ENCODE measurements around the gene ZNF565.
"Not testable (repeated sequence)": the region's sequence is repeated elsewhere in the genome, so short reads cannot be mapped to it uniquely, and the experiment has no call there.

The ZNF565 gene

GRCh38 chr19:36214386-36215275, at the start of gene ZNF565, which contains the start of gene ZNF146:
Gene ZNF565 (minus strand): TSS chr19:36214665. CDS start chr19:36201985, 12,680 bp downstream.
Gene ZNF146 (plus strand): TSS chr19:36215106. CDS start chr19:36236441, 21,335 bp downstream.
- peak; percentile 99 for DNase-seq

GRCh38 chr19:36259211-36259610, 44.7 kb upstream of the ZNF565 start:
- no peak for DNase-seq

GRCh38 chr19:36258028-36258875, 43.8 kb upstream of the ZNF565 start:
- no peak for DNase-seq

- DNase-seq, result no peak
These were observed 43.0 kb upstream of the ZNF565 start for GRCh38 chr19:36257520-36257876.

GRCh38 chr19:36256853-36257519, 42.5 kb upstream of the ZNF565 start:
- no peak for DNase-seq

GRCh38 chr19:36256064-36256463, 41.6 kb upstream of the ZNF565 start:
- no peak for DNase-seq

GRCh38 chr19:36255316-36255715, 40.9 kb upstream of the ZNF565 start:
- DNase-seq, result no peak

GRCh38 chr19:36254848-36255247, 40.4 kb upstream of the ZNF565 start:
- DNase-seq, result no peak

- DNase-seq, result no peak
These were observed 37.6 kb upstream of the ZNF565 start for GRCh38 chr19:36252047-36252446.

- no peak for DNase-seq
These were observed 31.6 kb upstream of the ZNF565 start for GRCh38 chr19:36246006-36246481.

GRCh38 chr19:36245210-36246005, 30.9 kb upstream of the ZNF565 start:
- no peak for DNase-seq

GRCh38 chr19:36244066-36244465, 29.6 kb upstream of the ZNF565 start:
- no peak for DNase-seq

GRCh38 chr19:36236946-36237310, 22.5 kb upstream of the ZNF565 start:
- DNase-seq, result no peak

- DNase-seq, result no peak
These were observed 22.0 kb upstream of the ZNF565 start for GRCh38 chr19:36236304-36236945.

GRCh38 chr19:36233626-36234025, 19.2 kb upstream of the ZNF565 start:
- DNase-seq, result not testable (repeated sequence)

- DNase-seq, result no peak
These were observed 10.9 kb upstream of the ZNF565 start for GRCh38 chr19:36225219-36225892.

GRCh38 chr19:36222503-36222902, 8.0 kb upstream of the ZNF565 start:
- DNase-seq, result no peak

GRCh38 chr19:36221474-36221873, 7.0 kb upstream of the ZNF565 start:
- no peak for DNase-seq

- DNase-seq, result no peak
These were observed 1.0 kb upstream of the ZNF565 start for GRCh38 chr19:36215276-36216123.

- DNase-seq, result no peak
These were observed 1.6 kb downstream of the ZNF565 start for GRCh38 chr19:36212895-36213294.
